Kidney (tissue), 14 donors: ENCODE data around the gene GAPVD1. TPM values are rescaled to one million over a fixed set of nuclear protein-coding genes. Genes with fewer than 3 reads are reported as not detected.
"Not testable (repeated sequence)": the region's sequence is repeated elsewhere in the genome, so short reads cannot be mapped to it uniquely, and the experiment has no call there.

Experiments used
- DNase-seq, 5 donors: peaks; one replicate each; pipeline ENCODE4 v3.0.0-alpha.2; 2013 to 2020
- FAIRE-seq: peaks from 2 replicates; lab custom pipeline; 2012; peaks lifted over from hg19 to GRCh38; lab: Jason Lieb, UNC
- H3K27ac ChIP-seq, 2 donors: one replicate each; pipeline ENCODE4 v1.7.0; 2013; ENCODE audit warnings: low read depth in 2 of 2, low read length in 2 of 2, inconsistent platforms in 1 of 2
- H3K27me3 ChIP-seq: one replicate; pipeline ENCODE4 v1.7.1; 2013; ENCODE audit warnings: low read length, inconsistent platforms; ENCODE audit not compliant: control insufficient read depth, insufficient read depth
- H3K36me3 ChIP-seq, 3 donors: one replicate each; pipeline versions ENCODE4 v1.7.0 to v1.7.1; 2013; ENCODE audit warnings: low read length in 3 of 3, control low read depth in 1 of 3, inconsistent platforms in 1 of 3; ENCODE audit not compliant: insufficient read depth in 3 of 3, control insufficient read depth in 2 of 3
- H3K4me1 ChIP-seq, 3 donors: one replicate each; pipeline versions ENCODE4 v1.7.0 to v1.7.1; 2013; ENCODE audit warnings: low read length in 3 of 3, inconsistent platforms in 1 of 3, low read depth in 1 of 3; ENCODE audit not compliant: control insufficient read depth in 2 of 3, insufficient read depth in 2 of 3
- H3K4me3 ChIP-seq, 3 donors: one replicate each; pipeline versions ENCODE4 v1.7.0 to v1.8.1; 2013; ENCODE audit warnings: low read length in 3 of 3, control low read depth in 1 of 3, inconsistent platforms in 1 of 3
- H3K9ac ChIP-seq, 3 donors: one replicate each; pipeline versions ENCODE4 v1.7.0 to v1.7.1; 2013; ENCODE audit warnings: low read length in 3 of 3, control low read depth in 1 of 3, inconsistent platforms in 1 of 3
- H3K9me3 ChIP-seq, 3 donors: one replicate each; pipeline versions ENCODE4 v1.7.0 to v1.7.1; 2013; ENCODE audit warnings: low read length in 3 of 3, control low read depth in 1 of 3, inconsistent platforms in 1 of 3; ENCODE audit not compliant: control insufficient read depth in 2 of 3, insufficient read depth in 1 of 3
- intact Hi-C: fragments of 100-400 bp; cut with DNase I; formaldehyde crosslinking; loops from one replicate; pipeline ENCODE4 v1.11.1; 2022
- polyA plus RNA-seq: library from polyadenylated mRNA; stranded (reverse); fragments of 350-450 nt; fragmentation: Illumina TruSeq; extraction: RNeasy Lipid Tissue Mini Kit (QIAGEN cat#74804); gene quantifications from one replicate; pipeline ENCODE4 v1.2.3, GENCODE V29; 2014; ENCODE audit warnings: low read depth, low replicate concordance; ENCODE audit not compliant: insufficient read depth
- total RNA-seq: library from RNA; stranded (reverse); fragmentation: NEBNext Ultra II Directional; extraction: Animal tissue kit (Norgen Biotek cat#: 25700); gene quantifications from one replicate; pipeline ENCODE4 v1.2.1, GENCODE V29; 2021
- TF ChIP-seq, protein P1 (sequence below): IDR thresholded peaks from 3 replicates; pipeline ENCODE4 v1.5.1; 2012; ENCODE audit warnings: mild to moderate bottlenecking, moderate library complexity, borderline replicate concordance; ENCODE audit not compliant: insufficient read depth; ENCODE audit errors: extremely low read depth
- donor health status: control.
- donor health status: control.
- donor health status: control.
- donor health status: control.
- donor health status: control.
- donor health status: DM: yes; HTN: yes; CAD: no.
- donor health status: Normal renal cell carcinoma (clear cell type).

GAPVD1 gene
- total and polyA plus RNA-seq, 2 donors from 2014 or later, result 6.9 to 44.8 TPM

DNA sequence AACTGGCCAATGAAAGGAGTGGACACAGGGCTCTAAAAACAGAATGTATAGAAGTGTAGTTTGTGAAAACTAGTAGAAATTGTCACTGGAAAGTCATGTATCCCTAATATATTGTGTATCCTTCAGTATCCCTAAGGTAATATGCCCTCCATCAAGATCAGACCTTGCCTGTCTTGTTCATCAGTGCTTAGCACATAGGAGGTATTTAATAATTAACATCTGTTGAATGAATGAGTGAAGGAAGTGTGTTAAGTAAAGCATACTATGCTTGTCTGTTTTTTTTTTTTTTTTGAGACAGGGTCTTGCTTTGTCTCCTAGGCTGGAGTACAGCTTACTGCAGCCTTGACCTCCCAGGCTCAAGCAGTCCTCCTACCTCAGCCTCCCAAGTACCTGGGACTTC, 15.8 kb downstream of the GAPVD1 start:
- FAIRE-seq, result no peak
- Histone ChIP-seq H3K9ac (no peak overlapping the region), H3K9me3 (no peaks in the 10 kb centered on the region), H3K27me3 (no peaks in the 10 kb centered on the region), H3K4me3 (no peak overlapping the region), H3K36me3 (no peaks in the 10 kb centered on the region), H3K4me1 (peaks cover 0 to 8% (median 0%) of the 10 kb centered on the region in 3 donors), H3K27ac (no peak overlapping the region)
- intact Hi-C loops, result no loop called here
- no peak for DNase-seq
- TF ChIP-seq, protein P1, sequence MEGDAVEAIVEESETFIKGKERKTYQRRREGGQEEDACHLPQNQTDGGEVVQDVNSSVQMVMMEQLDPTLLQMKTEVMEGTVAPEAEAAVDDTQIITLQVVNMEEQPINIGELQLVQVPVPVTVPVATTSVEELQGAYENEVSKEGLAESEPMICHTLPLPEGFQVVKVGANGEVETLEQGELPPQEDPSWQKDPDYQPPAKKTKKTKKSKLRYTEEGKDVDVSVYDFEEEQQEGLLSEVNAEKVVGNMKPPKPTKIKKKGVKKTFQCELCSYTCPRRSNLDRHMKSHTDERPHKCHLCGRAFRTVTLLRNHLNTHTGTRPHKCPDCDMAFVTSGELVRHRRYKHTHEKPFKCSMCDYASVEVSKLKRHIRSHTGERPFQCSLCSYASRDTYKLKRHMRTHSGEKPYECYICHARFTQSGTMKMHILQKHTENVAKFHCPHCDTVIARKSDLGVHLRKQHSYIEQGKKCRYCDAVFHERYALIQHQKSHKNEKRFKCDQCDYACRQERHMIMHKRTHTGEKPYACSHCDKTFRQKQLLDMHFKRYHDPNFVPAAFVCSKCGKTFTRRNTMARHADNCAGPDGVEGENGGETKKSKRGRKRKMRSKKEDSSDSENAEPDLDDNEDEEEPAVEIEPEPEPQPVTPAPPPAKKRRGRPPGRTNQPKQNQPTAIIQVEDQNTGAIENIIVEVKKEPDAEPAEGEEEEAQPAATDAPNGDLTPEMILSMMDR, result no peak

DNA sequence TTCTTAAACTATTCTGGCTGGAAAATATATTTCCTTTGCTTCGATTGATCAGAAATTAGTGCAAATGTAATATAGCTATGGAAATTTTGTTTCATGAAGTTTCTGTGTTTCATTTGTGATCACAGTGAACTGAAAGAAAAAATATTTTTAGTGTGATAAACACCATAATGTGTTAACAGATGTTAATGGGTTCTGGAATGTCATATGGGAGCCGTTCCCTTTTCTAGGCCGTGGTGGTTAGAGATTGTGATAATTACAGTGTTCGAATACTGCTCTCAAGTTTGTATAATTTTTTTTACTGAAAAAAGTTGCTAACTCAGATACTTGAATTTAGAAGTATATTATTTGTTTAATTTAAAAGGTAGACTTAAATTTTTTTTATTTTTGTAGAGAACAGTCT, 19.3 kb downstream of the GAPVD1 start:
- no peak for FAIRE-seq
- no peak overlapping the region for H3K9ac ChIP-seq

DNA sequence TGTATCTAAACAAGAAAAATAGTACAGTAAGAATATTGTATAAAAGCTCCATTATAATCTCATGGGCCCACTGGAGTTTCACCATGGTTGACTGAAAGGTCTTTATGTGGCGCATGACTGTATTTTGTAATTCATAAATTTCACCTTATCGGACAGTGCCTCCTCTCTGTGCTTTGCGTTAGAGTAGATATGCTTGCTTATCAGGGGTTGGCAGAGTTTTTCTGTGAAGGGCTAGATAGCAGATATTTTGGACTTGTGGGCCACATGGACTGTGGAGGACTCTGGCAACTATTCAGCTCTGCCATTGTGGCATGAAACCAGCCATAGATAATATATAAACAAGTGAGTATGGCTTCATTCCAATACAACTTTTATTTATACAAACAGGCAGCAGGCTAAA, 23.2 kb downstream of the GAPVD1 start:
- no peaks in the 10 kb centered on the region for H3K27me3 ChIP-seq
- DNase-seq, result no peak
- H3K9ac ChIP-seq, result no peak overlapping the region
- no peak for FAIRE-seq
- H3K9me3 ChIP-seq, result no peaks in the 10 kb centered on the region
- TF ChIP-seq, protein P1, result no peak
- intact Hi-C loops, result no loop called here
- no peak overlapping the region for H3K27ac ChIP-seq
- H3K36me3 ChIP-seq, result no peaks in the 10 kb centered on the region
- H3K4me3 ChIP-seq, result no peak overlapping the region
- no peaks in the 10 kb centered on the region for H3K4me1 ChIP-seq

More for the DNA sequence above, 19.3 kb downstream of the GAPVD1 start:
- H3K36me3 ChIP-seq, result no peaks in the 10 kb centered on the region
- H3K27ac ChIP-seq, result no peak overlapping the region
- no peaks in the 10 kb centered on the region for H3K4me1 ChIP-seq
- no peak for DNase-seq
- H3K9me3 ChIP-seq, result no peaks in the 10 kb centered on the region
- intact Hi-C loops, result no loop called here
- no peak overlapping the region for H3K4me3 ChIP-seq
- TF ChIP-seq, protein P1, result no peak
- H3K27me3 ChIP-seq, result no peaks in the 10 kb centered on the region

DNA sequence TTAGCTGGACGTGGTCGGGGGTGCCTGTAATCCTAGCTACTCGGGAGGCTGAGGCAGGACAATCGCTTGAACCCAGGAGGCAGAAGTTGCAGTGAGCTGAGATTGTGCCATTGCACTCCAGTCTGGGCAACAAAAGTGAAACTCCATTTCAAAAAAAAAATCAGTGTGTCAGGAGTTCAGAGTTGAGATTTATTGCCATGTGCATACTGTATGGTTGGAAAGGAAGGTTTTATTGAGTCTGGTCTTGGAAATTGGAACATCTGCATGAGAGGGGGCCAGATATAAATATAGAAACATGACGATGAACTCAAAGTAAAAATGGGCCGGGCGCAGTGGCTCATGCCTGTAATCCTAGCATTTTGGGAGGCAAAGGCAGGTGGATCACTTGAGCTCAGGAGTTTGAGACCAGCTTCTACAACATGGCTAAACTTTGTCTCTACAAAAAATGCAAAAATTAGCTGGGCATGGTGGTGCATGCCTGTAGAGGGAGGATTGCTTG, 25.4 kb downstream of the GAPVD1 start:
- DNase-seq, FAIRE-seq, intact Hi-C loops, H3K27me3 ChIP-seq, H3K4me1 ChIP-seq, H3K36me3 ChIP-seq, H3K9ac ChIP-seq, H3K9me3 ChIP-seq, H3K27ac ChIP-seq, H3K4me3 ChIP-seq: not testable (repeated sequence)
